HG02973 (cell line): ENCODE data around the gene CTSS.

Source experiments
- ATAC-seq: cut with Tn5 transposase; IDR thresholded peaks from one replicate; pipeline ENCODE4 v1.9.1; 2021; ENCODE audit warnings: moderate library complexity; ENCODE audit not compliant: unreplicated experiment

The CTSS gene

GRCh38 chr1:150706091-150706490 lies 59.5 kb downstream of the CTSS start:
- ATAC-seq, result no peak

GRCh38 chr1:150703427-150703826 lies 62.2 kb downstream of the CTSS start:
- ATAC-seq, result no peak

GRCh38 chr1:150696995-150697927 lies 68.3 kb downstream of the CTSS start, which contains the start of gene GOLPH3L:
Gene GOLPH3L, minus strand, starts transcription at chr1:150697154. Its CDS starts 2,316 bp downstream, at chr1:150694838.
- ATAC-seq, result peak; percentile 96

- ATAC-seq, result no peak
Measured at GRCh38 chr1:150696590-150696989, 69.0 kb downstream of the CTSS start.

GRCh38 chr1:150696162-150696561 lies 69.4 kb downstream of the CTSS start:
- ATAC-seq, result no peak

GRCh38 chr1:150695561-150695960 lies 70.0 kb downstream of the CTSS start:
- ATAC-seq, result no peak

- ATAC-seq, result no peak
Measured at GRCh38 chr1:150692720-150693119, 72.9 kb downstream of the CTSS start.

GRCh38 chr1:150688763-150689162 lies 76.8 kb downstream of the CTSS start:
- no peak for ATAC-seq

- no peak for ATAC-seq
Measured at GRCh38 chr1:150686275-150686674, 79.3 kb downstream of the CTSS start.

- ATAC-seq, result no peak
Measured at GRCh38 chr1:150683914-150684313, 81.7 kb downstream of the CTSS start.
